Measurements from ENCODE around the gene MYLK3. TPM values are rescaled to one million over a fixed set of nuclear protein-coding genes. Genes with fewer than 3 reads are reported as not detected.

The MYLK3 gene
- total RNA-seq, 4 donors from 2014 or later: 0.20 to 1.0 (median 0.26) TPM

DNA sequence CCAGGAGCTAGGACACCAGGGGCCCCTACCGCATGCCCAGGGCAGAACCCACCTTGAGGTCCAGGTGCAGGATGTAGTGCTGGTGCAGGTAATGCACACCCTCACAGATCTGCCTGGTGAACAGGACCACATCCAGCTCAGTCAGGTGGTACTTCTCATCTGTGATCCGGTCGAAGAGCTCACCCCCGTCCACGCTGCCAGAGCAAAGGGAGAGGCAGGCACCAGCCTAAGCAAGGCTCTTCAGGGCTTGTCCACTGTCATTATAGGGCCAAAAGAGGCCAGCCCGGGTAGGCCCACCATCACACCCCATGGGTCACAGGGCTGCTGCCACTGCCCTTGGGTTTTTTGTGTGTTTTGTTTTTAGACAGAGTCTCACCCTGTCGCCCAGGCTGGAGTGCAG lies 21.0 kb downstream of the MYLK3 start:
- H3K4me1 ChIP-seq: no peaks in the 10 kb centered on the region
- H3K4me3 ChIP-seq: no peak overlapping the region
- H3K9me3 ChIP-seq: peaks cover 0 to 13% (median 3%) of the 10 kb centered on the region in 4 donors
- WGBS, 2 donors: 91 to 94% methylated on average over 7 of the region's 7 CpGs
- no peak for DNase-seq (ENCODE audit: low spot score in 2 of 2)
- H3K36me3 ChIP-seq: no peaks in the 10 kb centered on the region
- H3K27me3 ChIP-seq: no peaks in the 10 kb centered on the region
- no peak overlapping the region for H3K27ac ChIP-seq
- TF ChIP-seq POLR2A (IDR thresholded peaks at IDR 0.05) (no peak), EP300 (IDR thresholded peaks at IDR 0.05) (no peak)
- TF ChIP-seq, protein P1, sequence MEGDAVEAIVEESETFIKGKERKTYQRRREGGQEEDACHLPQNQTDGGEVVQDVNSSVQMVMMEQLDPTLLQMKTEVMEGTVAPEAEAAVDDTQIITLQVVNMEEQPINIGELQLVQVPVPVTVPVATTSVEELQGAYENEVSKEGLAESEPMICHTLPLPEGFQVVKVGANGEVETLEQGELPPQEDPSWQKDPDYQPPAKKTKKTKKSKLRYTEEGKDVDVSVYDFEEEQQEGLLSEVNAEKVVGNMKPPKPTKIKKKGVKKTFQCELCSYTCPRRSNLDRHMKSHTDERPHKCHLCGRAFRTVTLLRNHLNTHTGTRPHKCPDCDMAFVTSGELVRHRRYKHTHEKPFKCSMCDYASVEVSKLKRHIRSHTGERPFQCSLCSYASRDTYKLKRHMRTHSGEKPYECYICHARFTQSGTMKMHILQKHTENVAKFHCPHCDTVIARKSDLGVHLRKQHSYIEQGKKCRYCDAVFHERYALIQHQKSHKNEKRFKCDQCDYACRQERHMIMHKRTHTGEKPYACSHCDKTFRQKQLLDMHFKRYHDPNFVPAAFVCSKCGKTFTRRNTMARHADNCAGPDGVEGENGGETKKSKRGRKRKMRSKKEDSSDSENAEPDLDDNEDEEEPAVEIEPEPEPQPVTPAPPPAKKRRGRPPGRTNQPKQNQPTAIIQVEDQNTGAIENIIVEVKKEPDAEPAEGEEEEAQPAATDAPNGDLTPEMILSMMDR (IDR thresholded peaks at IDR 0.05): no peak

DNA sequence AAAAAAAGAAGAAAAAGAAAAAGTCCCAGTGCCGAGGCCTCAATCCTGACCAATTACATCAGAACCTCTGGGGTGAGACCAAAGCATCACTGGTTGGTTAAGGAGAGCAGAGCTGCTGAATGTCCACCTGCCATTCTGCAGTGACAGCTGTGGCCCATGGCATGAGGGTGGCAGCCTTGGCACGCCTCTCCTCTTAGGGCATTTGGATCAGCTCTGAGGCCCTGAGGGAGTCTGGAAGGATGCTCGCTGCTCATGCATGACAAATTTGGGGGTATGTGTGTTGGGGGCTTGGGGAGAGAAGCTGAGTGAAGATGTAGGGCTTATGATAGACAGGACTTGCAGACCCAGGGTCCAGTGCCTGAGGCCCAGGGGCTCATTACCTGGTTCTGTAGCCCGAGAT lies 26.3 kb downstream of the MYLK3 start:
- TF ChIP-seq POLR2A (IDR thresholded peaks at IDR 0.05) (no peak), EP300 (IDR thresholded peaks at IDR 0.05) (no peak)
- TF ChIP-seq, protein P1 (IDR thresholded peaks at IDR 0.05): no peak
- whole genome bisulfite sequencing, 2 donors: 78 to 79% methylated on average over 4 of the region's 4 CpGs
- Histone ChIP-seq H3K4me1 (no peaks in the 10 kb centered on the region), H3K9me3 (peaks cover 0 to 13% (median 3%) of the 10 kb centered on the region in 4 donors), H3K27me3 (no peaks in the 10 kb centered on the region), H3K36me3 (no peaks in the 10 kb centered on the region), H3K4me3 (no peak overlapping the region), H3K27ac (no peak overlapping the region)
- no peak for DNase-seq (ENCODE audit: low spot score in 2 of 2)

DNA sequence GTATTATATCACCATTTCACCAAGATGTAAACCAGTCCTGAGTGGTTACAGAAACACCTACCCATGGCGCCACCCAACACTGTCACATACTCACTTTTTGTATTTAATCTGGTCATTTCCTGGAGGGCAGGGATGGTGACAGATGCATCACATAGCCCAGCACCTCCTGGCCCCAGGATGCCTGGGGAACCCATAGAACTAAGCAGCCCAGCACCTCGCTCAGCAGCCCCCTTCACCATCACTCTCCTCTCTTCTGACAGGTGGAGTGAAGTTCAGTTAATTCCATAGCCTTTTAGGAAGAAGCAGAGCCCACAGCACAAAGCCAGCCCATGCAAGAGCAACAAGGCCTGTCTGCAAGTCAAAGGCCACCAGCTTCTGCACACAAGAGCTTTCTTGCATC lies 27.5 kb downstream of the MYLK3 start:
- H3K27me3 ChIP-seq: no peaks in the 10 kb centered on the region
- TF ChIP-seq, protein P1 (IDR thresholded peaks at IDR 0.05): no peak
- TF ChIP-seq POLR2A (IDR thresholded peaks at IDR 0.05) (no peak), EP300 (IDR thresholded peaks at IDR 0.05) (no peak)
- 88% methylated on average over 2 of the region's 2 CpGs for WGBS, 2 donors
- H3K27ac ChIP-seq: no peak overlapping the region
- H3K4me3 ChIP-seq: no peak overlapping the region
- H3K9me3 ChIP-seq: peaks cover 0 to 8% (median 3%) of the 10 kb centered on the region in 4 donors
- DNase-seq (ENCODE audit: low spot score in 2 of 2): no peak
- H3K36me3 ChIP-seq: no peaks in the 10 kb centered on the region
- H3K4me1 ChIP-seq: no peaks in the 10 kb centered on the region

DNA sequence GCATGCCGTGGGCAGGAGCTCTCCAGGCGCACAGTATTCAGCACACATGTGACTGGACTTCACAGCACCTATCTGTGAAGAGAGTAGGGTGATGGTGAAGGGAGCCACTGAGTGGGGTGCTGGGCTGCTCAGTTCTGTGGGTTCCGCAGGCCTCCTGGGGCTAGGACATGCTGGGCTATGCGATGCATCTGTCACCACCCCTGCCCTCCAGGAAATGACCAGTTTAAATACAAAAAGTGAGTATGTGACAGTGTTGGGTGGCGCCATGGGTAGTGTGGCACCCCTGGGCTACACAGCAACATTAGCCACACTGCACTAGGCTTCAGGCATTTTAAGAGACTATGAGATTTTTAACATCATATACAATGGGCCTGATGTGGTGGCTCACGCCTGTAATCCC lies 28.6 kb downstream of the MYLK3 start:
- H3K36me3 ChIP-seq: no peaks in the 10 kb centered on the region
- TF ChIP-seq POLR2A (IDR thresholded peaks at IDR 0.05): no peak
- TF ChIP-seq, protein P1 (IDR thresholded peaks at IDR 0.05): no peak
- TF ChIP-seq EP300 (IDR thresholded peaks at IDR 0.05): no peak
- H3K27me3 ChIP-seq: no peaks in the 10 kb centered on the region
- no peak for DNase-seq (ENCODE audit: low spot score in 2 of 2)
- no peak overlapping the region for H3K27ac ChIP-seq
- 87 to 95% methylated on average over 6 of the region's 6 CpGs for WGBS, 2 donors
- no peak overlapping the region for H3K4me3 ChIP-seq
- H3K9me3 ChIP-seq: no peaks in the 10 kb centered on the region
- no peaks in the 10 kb centered on the region for H3K4me1 ChIP-seq

DNA sequence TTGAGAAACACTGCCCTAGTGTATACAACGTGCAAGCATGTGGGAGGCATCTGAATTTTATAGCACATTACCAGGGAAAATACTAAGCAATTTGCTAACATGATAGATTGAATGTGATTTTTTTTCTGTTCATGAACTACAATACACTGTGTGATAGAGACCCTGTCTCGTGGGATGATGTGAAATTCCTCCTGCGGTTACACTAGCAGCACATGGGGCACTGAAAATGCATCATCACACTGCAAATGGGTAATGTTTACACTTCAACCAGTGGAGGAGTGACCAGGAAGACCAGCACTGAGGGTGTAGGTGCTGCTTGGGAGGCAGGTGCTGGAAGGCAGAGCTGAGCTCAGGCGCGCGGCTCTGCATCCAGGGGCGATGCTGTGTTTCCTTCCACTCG lies 29.9 kb downstream of the MYLK3 start:
- DNase-seq (ENCODE audit: low spot score in 2 of 2): no peak
- Histone ChIP-seq H3K27ac (no peak overlapping the region), H3K4me3 (no peak overlapping the region), H3K36me3 (no peaks in the 10 kb centered on the region), H3K9me3 (no peaks in the 10 kb centered on the region), H3K27me3 (no peaks in the 10 kb centered on the region), H3K4me1 (no peaks in the 10 kb centered on the region)
- TF ChIP-seq, protein P1 (IDR thresholded peaks at IDR 0.05): no peak
- TF ChIP-seq EP300 (IDR thresholded peaks at IDR 0.05): no peak
- no peak for TF ChIP-seq POLR2A (IDR thresholded peaks at IDR 0.05)
- WGBS, 2 donors: 77 to 82% methylated on average over 8 of the region's 8 CpGs
